ENCODE results near the gene GULP1. TPM values are rescaled to one million over a fixed set of nuclear protein-coding genes. Genes with fewer than 3 reads are reported as not detected.
"Not testable (repeated sequence)": the region's sequence is repeated elsewhere in the genome, so short reads cannot be mapped to it uniquely, and the experiment has no call there.

The GULP1 gene, protein sequence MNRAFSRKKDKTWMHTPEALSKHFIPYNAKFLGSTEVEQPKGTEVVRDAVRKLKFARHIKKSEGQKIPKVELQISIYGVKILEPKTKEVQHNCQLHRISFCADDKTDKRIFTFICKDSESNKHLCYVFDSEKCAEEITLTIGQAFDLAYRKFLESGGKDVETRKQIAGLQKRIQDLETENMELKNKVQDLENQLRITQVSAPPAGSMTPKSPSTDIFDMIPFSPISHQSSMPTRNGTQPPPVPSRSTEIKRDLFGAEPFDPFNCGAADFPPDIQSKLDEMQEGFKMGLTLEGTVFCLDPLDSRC
- polyA plus RNA-seq (ENCODE audit: insufficient read length), result 19.5 TPM

DNA sequence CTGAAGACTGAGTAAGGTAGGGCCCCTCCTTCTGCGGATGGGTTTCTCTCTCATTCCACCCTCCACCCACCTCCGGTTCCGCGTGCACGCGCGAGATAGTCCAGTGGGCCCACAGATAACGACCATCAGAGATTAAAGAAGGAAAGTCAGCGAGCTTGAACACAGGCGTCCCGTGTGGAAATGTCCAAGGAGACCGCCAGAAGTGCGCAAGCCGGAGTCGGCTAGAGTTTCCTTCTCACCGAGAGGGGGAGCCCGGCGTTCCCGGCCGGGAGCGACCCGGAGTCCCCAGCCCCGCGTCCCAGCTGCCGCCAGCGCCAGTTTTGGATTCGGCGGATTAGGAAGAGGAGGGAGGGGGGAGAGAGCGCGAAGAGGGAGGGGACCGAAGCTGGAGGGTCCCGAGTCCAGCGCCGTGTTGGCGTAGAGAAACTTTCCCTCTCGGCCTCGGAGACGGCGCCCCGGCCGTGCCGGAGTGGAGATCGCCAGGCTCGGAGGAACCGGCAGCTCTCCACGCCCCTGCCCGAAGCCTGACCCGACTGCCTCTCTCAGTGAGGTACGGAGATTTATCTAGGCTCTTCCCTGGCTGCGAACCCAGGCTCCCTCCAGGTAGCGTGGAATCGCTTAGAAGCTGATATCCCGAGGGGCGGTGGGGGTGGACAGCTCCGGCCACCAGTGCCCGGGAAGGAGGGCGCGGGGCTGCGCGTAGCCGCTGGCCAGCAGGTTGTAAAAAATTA, at the start of gene GULP1:
GULP1 (plus strand) TSS at position 258 of the 731 bp plus-strand sequence. CDS start 185,829 bp downstream, outside the sequence.
- DNase-seq (ENCODE audit: low read depth), result peak; percentile 50

- DNase-seq (ENCODE audit: low read depth), result no peak
These were observed 48.3 kb upstream of the GULP1 start for GRCh38 chr2:188243381-188243780.

DNA sequence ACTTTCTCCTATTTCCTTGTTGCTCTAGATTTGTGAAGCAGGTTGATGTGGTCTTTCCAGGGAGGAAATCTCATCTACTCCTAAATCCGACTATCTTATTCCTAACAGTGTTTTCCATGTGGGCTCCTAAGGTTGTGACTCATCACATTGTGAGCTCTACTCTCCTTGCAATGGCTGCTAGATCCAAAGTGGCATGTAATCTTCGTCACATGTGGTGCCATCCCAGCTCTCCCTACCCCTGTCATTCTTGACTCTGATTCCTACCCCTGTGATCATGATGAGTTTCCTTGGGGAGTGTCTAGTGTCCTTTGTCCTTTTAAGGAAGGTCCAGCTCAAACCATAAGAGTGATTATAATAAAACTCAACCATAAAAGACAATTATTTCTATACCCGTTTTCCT, 47.3 kb upstream of the GULP1 start:
- no peak for DNase-seq (ENCODE audit: low read depth)

DNA sequence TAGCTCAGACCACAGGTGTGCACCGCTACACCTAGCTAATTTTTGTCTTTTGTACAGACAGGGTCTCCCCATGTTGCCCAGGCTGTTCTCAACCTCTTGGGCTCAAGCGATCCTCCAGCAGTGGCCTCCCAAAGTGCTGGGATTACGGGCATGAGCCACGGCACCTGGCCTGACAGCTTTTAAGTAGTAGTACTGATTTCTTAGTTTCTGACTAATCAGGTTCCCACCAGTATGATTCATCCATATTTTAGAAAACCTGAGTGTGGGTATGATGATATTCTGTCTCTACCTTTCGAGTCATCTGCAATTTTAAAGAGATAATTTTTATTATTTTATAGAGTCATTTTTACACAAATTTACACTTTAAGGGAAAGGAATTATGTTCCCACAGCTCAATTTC, 46.4 kb upstream of the GULP1 start:
- no peak for DNase-seq (ENCODE audit: low read depth)

DNA sequence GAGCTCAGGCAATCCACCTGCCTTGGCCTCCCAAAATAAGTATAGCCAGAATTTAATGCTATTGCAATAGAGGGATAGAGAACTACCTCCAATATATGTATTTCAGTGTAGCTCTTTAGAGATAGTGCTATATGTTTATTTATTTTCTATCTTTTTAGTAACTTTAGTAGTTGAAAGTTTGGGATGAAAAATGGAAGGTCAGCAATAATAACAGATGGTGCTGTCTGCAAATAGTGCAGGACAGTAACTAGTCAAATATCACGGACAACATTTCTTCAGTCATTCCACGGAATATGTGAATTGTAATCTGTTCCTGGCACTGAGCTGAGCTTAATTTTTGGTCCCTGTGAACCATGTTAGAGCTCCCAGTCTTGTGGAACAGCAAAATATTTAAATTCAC, 43.2 kb upstream of the GULP1 start:
- no peak for DNase-seq (ENCODE audit: low read depth)

DNA sequence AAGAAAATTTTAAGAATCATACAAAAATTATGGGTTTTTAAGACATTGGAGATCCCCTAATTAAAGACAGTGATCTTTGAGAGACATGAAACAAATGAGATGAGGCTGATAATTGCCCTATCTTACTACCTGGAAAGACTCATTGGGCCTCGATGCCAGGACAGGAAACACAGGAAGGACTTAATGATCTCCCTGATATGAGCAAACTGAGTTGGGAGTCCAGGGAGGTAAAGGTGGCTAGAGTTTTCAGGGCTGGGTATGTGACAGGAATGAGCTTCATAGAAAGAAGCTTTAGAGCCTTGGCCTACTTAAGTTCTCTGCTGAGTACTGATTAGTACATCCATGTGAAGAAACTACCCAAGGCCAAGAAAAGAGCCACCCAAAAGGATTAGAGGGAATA, 40.6 kb upstream of the GULP1 start:
- DNase-seq (ENCODE audit: low read depth), result no peak

- DNase-seq (ENCODE audit: low read depth), result no peak
These were observed 35.3 kb upstream of the GULP1 start for GRCh38 chr2:188256420-188256819.

DNA sequence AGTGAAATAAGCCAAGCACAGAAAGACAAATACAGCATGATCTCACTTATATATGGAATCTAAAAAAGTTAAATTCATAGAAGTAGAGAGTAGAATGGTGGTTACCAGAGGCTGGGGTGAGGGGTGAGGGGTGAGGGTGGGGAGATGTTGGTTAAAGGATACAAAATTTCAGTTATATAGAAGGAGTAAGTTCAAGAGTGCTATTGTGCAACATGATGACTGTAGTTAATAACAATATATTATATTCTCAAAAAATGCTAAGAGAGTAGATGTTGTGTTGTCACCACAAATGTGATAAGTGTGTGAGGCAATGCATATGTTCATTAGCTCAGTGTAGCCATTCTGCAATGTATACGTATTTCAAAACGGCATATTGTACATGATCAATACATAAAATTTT, 26.4 kb upstream of the GULP1 start:
- no peak for DNase-seq (ENCODE audit: low read depth)

DNA sequence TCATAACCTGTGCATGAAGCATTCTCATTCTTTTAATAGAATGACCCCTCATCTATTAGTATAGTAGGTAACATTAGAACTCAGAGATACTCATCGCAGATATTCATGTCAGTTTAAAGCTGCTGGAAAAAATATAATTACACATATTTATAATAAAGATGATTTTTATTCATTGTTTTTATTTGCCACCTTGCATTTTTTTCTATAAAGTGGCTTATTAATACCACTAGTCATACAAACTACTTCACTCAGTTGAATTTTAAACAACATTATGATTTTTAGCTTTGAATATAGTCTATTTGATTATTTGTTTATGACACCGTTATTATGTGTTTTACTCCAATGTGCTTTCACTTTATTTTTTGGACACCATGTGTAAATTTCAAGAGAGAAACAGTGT, 23.9 kb upstream of the GULP1 start:
- no peak for DNase-seq (ENCODE audit: low read depth)

DNA sequence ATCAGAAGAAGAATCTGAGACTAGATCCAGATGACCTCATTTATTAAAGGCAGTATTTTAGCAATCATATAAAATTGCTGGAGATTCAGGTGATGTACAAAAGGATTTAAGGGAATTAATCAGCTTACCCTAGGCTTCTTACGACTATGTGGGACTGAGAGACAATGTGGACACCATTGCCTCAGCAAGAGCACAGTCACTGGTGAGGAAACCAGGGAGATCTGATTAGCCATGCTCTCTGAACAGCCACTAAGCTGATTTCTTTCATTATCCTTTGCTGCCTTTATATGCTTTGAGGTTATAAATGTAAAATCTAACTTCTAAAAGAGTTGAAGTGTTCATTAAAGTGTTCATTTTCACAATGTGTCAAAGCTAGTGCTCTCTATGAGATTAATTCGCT, 22.7 kb upstream of the GULP1 start:
- DNase-seq (ENCODE audit: low read depth), result no peak

DNA sequence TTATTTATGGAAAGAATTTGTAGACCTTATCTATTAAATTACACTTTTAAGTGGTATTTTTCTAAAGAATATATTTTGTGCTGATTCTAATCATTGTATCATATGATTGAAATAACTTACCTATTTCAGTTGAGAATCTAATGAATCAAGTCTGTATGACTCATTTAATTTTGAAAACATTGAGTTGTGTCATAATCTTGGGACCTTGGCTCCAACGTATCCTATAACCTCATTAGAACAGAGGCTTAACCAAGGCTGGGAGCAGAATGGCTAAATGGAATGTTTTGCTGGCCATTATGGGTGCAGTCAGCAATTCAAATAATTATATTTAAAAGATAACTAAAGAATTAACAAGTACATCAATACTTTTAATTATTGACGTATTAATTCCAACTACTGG, 19.6 kb upstream of the GULP1 start:
- DNase-seq (ENCODE audit: low read depth), result no peak

DNA sequence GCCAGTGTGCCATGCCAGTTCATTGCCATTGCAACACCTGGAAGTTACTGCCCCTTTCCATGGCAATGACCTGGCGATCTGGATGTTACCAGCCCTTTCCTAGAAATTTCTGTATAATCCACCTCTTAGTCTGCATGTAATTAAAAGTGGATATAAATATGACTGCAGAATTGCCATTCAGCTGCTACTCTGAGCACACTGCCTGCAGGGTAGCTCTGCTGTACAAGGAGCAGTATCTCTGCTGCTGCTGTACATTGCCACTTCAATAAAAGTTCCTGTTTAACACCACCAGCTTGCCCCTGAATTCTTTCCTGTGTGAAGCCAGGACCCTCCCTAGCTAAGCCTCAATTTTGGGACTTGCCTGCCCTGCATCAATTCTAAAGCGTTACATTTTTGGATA, 17.4 kb upstream of the GULP1 start:
- DNase-seq (ENCODE audit: low read depth), result no peak

GRCh38 chr2:188276255-188276654, 15.4 kb upstream of the GULP1 start:
- no peak for DNase-seq (ENCODE audit: low read depth)

- DNase-seq (ENCODE audit: low read depth), result no peak
These were observed 13.9 kb upstream of the GULP1 start for GRCh38 chr2:188277786-188278185.

- no peak for DNase-seq (ENCODE audit: low read depth)
These were observed 13.1 kb upstream of the GULP1 start for GRCh38 chr2:188278388-188279092.

DNA sequence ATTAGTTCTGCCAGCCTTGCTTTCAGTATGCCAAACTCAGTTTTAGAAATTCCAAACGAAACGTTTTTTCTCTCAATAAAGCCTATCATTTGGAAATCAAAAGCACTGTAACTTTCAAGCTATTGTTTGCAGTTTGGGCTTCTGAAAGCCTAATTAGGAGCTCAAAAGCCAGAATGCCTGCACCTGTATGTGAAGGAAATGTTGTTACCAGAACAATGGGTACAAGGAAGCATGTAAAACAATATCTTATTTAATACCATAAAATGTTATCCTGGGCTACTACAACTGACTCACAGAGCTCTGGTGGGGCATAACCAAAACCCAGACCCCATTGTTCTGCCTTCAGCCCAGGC, 12.6 kb upstream of the GULP1 start:
- no peak for DNase-seq (ENCODE audit: low read depth)

DNA sequence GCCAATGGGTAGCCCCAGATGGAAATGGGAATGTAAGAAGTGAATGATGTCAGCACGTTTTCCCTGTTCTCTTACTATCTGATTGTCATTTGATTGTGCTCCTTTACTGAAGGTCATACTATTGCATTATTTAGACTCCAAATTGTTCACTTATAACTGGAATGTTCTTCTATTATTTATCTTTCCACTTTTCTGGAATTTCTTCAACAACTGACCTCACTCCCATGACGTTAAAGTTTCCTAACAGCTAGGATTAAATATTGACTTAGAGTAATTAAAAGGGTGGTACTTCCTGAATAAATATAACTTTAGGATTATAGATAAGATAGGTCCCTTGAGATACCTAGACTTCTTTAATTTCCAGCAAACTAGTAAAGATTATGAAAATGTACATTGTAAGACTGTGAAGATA, 10.9 kb upstream of the GULP1 start:
- DNase-seq (ENCODE audit: low read depth), result no peak

GRCh38 chr2:188282907-188283306, 8.8 kb upstream of the GULP1 start:
- no peak for DNase-seq (ENCODE audit: low read depth)

- not testable (repeated sequence) for DNase-seq (ENCODE audit: low read depth)
These were observed 7.4 kb upstream of the GULP1 start for GRCh38 chr2:188284251-188284650.

- no peak for DNase-seq (ENCODE audit: low read depth)
These were observed 6.6 kb upstream of the GULP1 start for GRCh38 chr2:188285049-188285448.

DNA sequence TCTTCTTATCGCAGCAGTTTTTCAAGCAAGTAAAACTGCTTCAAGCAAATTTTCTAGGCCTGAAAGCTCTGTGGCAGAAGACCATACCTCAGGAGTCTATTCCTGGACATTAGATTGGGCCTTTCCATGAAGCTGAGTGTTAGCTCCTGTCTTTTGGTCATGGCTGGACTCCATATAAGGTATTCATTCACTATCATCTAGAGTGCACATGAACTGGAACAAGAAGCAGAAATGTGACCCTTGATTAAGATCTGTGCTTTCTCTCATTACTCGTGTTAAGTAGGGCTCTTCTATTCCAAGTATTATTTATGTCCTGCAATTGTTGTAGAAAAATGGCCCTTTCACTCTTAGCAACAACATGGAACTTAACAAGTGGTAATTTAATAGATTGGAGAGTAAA, 5.9 kb upstream of the GULP1 start:
- no peak for DNase-seq (ENCODE audit: low read depth)

GRCh38 chr2:188291142-188291616, 495 bp upstream of the GULP1 start:
- DNase-seq (ENCODE audit: low read depth), result peak; percentile 16
